ENCODE results near the gene GRB2. TPM values are rescaled to one million over a fixed set of nuclear protein-coding genes. Genes with fewer than 3 reads are reported as not detected.

Gene GRB2
- total RNA-seq, 1 donor from 2014 or later: 125 TPM

GRCh38 chr17:75277664-75278071 is 127.8 kb downstream of the GRB2 start:
- no peak for DNase-seq

- DNase-seq: no peak
These were observed 131.3 kb downstream of the GRB2 start for GRCh38 chr17:75273977-75274708.

- no peak for DNase-seq
These were observed 132.7 kb downstream of the GRB2 start for GRCh38 chr17:75272848-75273184.

- DNase-seq: peak; percentile 43
These were observed 133.3 kb downstream of the GRB2 start for GRCh38 chr17:75271955-75272847.

- peak; percentile 66 for DNase-seq
These were observed 134.1 kb downstream of the GRB2 start for GRCh38 chr17:75271233-75271954.

GRCh38 chr17:75270966-75271232 is 134.6 kb downstream of the GRB2 start, which contains the start of gene MIF4GD:
Gene MIF4GD, minus strand, starts transcription at chr17:75271231. Its CDS starts 1,036 bp downstream, at chr17:75270195.
- DNase-seq: no peak

- no peak for DNase-seq
These were observed 135.1 kb downstream of the GRB2 start for GRCh38 chr17:75270218-75270965.

GRCh38 chr17:75269844-75270217 is 135.6 kb downstream of the GRB2 start:
- DNase-seq: no peak

Small RNA genes lying within 50 kb of the gene (small RNA-seq; reads per million reads assigned to genes)
- not detected for gene MIR3678
- not detected for gene RF00019
- not detected for gene RNU6-938P

Other genes starting within 250 kb of the GRB2 start
- 264 TPM for gene SUMO2, start 222.7 kb downstream of the GRB2 start, total RNA-seq
- gene NUP85, start 200.0 kb downstream of the GRB2 start, total RNA-seq: 25.1 TPM
- 17.6 TPM for gene GGA3, start 144.1 kb downstream of the GRB2 start, total RNA-seq
- 29.5 TPM for gene MRPS7, start 143.8 kb downstream of the GRB2 start, total RNA-seq
- 5.0 TPM for gene MIF4GD, start 134.4 kb downstream of the GRB2 start, total RNA-seq
- 4.4 TPM for gene SLC25A19, start 116.2 kb downstream of the GRB2 start, total RNA-seq
- 25.4 TPM for gene TMEM94, start 51.0 kb upstream of the GRB2 start, total RNA-seq
- 4.8 TPM for gene CASKIN2, start 109.9 kb upstream of the GRB2 start, total RNA-seq
- gene TSEN54, start 110.8 kb upstream of the GRB2 start, total RNA-seq: 8.1 TPM
- 2.7 TPM for gene LLGL2, start 120.0 kb upstream of the GRB2 start, total RNA-seq
- 15.9 TPM for gene MYO15B, start 182.1 kb upstream of the GRB2 start, total RNA-seq
- gene SMIM5, start 227.8 kb upstream of the GRB2 start, total RNA-seq: 0.47 TPM

Measured in occipital lobe (tissue), 3 donors.